OCI-LY3 (cell line): ENCODE results near the gene ANXA5.
A peak's percentile ranks its signal among the peaks of the same experiment; 100 is the strongest.

ENCODE experiments used
- CTCF ChIP-seq: fragments of 200-600, 300-600 bp; sonication (generic); IDR thresholded peaks from 2 replicates; pipeline ENCODE4 v1.5.1; 2014; ENCODE audit warnings: antibody characterized with exemption, low read length, low read depth
- EZH2phosphoT487 ChIP-seq: fragments of 200-600 bp; shearing (Covaris generic); IDR thresholded peaks from 2 replicates; pipeline ENCODE4 v1.6.1; 2018; ENCODE audit warnings: antibody characterized with exemption, mixed run types, low read depth

GRCh38 chr4:121696581-121697461 is at the start of gene ANXA5:
- TF ChIP-seq CTCF: peak; percentile 23; the same call in 1 of the 2 replicates
- no peak for TF ChIP-seq EZH2phosphoT487
